GM12878 (cell line): ENCODE measurements around the gene CLK2. TPM values are rescaled to one million over a fixed set of nuclear protein-coding genes. Genes with fewer than 3 reads are reported as not detected.

ENCODE experiments used
- ATAC-seq: fragments of 200-7000 bp; cut with Tn5 transposase; 3 replicates; pipeline ENCODE4 v1.9.1; 2020; ENCODE audit warnings: mild to moderate bottlenecking, moderate library complexity
- BruUV-seq: library from RNA; stranded (reverse); fragments of 400-500 nt; replicated peaks from 2 replicates; lab custom pipeline; 2021; lab: Mats Ljungman, UMichigan
- CTCF ChIA-PET: fragments of 300-600 bp; sonication (Branson Sonifier 250); formaldehyde crosslinking; extraction: SDS; loops from one replicate; lab custom pipeline; 2021; ENCODE audit warnings: inconsistent platforms; lab: Yijun Ruan, JAX
- POLR2A ChIA-PET: fragments of 350-600 bp; formaldehyde crosslinking; extraction: SDS; loops from one replicate; lab custom pipeline; 2021; ENCODE audit warnings: inconsistent platforms; lab: Charles Lee
- RAD21 ChIA-PET: fragments of 300-600 bp; sonication (Branson Sonifier 250); formaldehyde crosslinking; loops from one replicate; lab custom pipeline; 2023; ENCODE audit warnings: antibody characterized with exemption; ENCODE audit not compliant: unreplicated experiment; lab: Charles Lee
- SMC1A ChIA-PET: fragments of 300-600 bp; sonication (Branson Sonifier 250); formaldehyde crosslinking; loops from one replicate; lab custom pipeline; 2023; ENCODE audit not compliant: unreplicated experiment, uncharacterized antibody; lab: Charles Lee
- DNase-seq: peaks from one replicate; pipeline ENCODE4 v3.0.0-alpha.2; 2011; ENCODE audit warnings: low read depth, low spot score
- FAIRE-seq: peaks from 3 replicates; lab custom pipeline; 2011; peaks lifted over from hg19 to GRCh38; lab: Jason Lieb, UNC
- H2AFZ ChIP-seq: 2 replicates; pipeline ENCODE4 v1.6.0; 2011; ENCODE audit warnings: low read depth, low read length, control low read depth; ENCODE audit not compliant: control insufficient read depth
- H3K27ac ChIP-seq: 2 replicates; pipeline ENCODE4 v1.5.1; 2011; ENCODE audit warnings: control low read depth; ENCODE audit not compliant: control insufficient read depth, insufficient read depth
- H3K27me3 ChIP-seq, 2 experiments: replicated peaks in 1 of 2; 2 replicates each; pipeline versions ENCODE4 v1.6.0 to v1.6.1; 2011; ENCODE audit warnings: low read length in 1 of 2; ENCODE audit not compliant: control insufficient read depth in 2 of 2, insufficient read depth in 2 of 2
- H3K36me3 ChIP-seq, 2 experiments: 2 replicates each; pipeline ENCODE4 v1.5.1; 2011; ENCODE audit warnings: low read length in 1 of 2; ENCODE audit not compliant: control insufficient read depth in 2 of 2, insufficient read depth in 2 of 2
- H3K4me1 ChIP-seq: 2 replicates; pipeline ENCODE4 v1.6.1; 2011; ENCODE audit warnings: mild to moderate bottlenecking, low read length, moderate library complexity, mixed read lengths; ENCODE audit not compliant: control insufficient read depth, insufficient read depth
- H3K4me2 ChIP-seq: 2 replicates; pipeline ENCODE4 v1.6.0; 2011; ENCODE audit warnings: control low read depth; ENCODE audit not compliant: control insufficient read depth, insufficient read depth
- H3K4me3 ChIP-seq: fragments of 200-600 bp; sonication (generic); 2 replicates; pipeline ENCODE4 v1.5.1; 2016
- H3K79me2 ChIP-seq: 2 replicates; pipeline ENCODE4 v1.6.0; 2011; ENCODE audit warnings: low read length; ENCODE audit not compliant: control insufficient read depth, insufficient read depth
- H3K9ac ChIP-seq: 2 replicates; pipeline ENCODE4 v1.8.0; 2011; ENCODE audit warnings: low read length, control low read depth, mixed read lengths; ENCODE audit not compliant: control insufficient read depth, insufficient read depth
- H3K9me3 ChIP-seq: replicated peaks from 3 replicates; pipeline ENCODE4 v1.5.1; 2011; ENCODE audit warnings: mild to moderate bottlenecking, low read length; ENCODE audit not compliant: control insufficient read depth, insufficient read depth
- H4K20me1 ChIP-seq: 2 replicates; pipeline ENCODE4 v1.6.0; 2011; ENCODE audit not compliant: control insufficient read depth, insufficient read depth
- CHD4 ChIP-seq: fragments of 200-600 bp; sonication (generic); IDR thresholded peaks from 2 replicates; pipeline ENCODE4 v1.6.1; 2016; ENCODE audit warnings: mild to moderate bottlenecking
- CTCF ChIP-seq, 3 experiments: IDR thresholded peaks in 2 of 3; conservative IDR thresholded peaks in 1 of 3; 2 replicates each; pipeline ENCODE4 v1.5.1; 2011; ENCODE audit warnings: low read depth in 3 of 3, low read length in 3 of 3, mild to moderate bottlenecking in 3 of 3, control low read depth in 2 of 3, moderate library complexity in 2 of 3, inconsistent platforms in 1 of 3, mixed read lengths in 1 of 3; ENCODE audit not compliant: control insufficient read depth in 2 of 3, insufficient read depth in 1 of 3; ENCODE audit errors: extremely low read depth in 1 of 3
- ELK1 ChIP-seq: IDR thresholded peaks from 2 replicates; pipeline ENCODE4 v1.6.1; 2012; ENCODE audit warnings: low read depth, low read length, improper control_type of control experiment
- FOS ChIP-seq: IDR thresholded peaks from 3 replicates; pipeline ENCODE4 v1.6.1; 2011; ENCODE audit warnings: borderline replicate concordance; ENCODE audit not compliant: insufficient read length; ENCODE audit errors: extremely low read depth
- HCFC1 ChIP-seq: fragments of 150-350 bp; IDR thresholded peaks from 2 replicates; pipeline ENCODE4 v1.6.1; 2014; ENCODE audit warnings: low read length
- MTA3 ChIP-seq: IDR thresholded peaks from 2 replicates; pipeline ENCODE4 v1.6.1; 2012; ENCODE audit warnings: low read length, inconsistent platforms, borderline replicate concordance
- YBX1 ChIP-seq: fragments of 450-650 bp; IDR thresholded peaks from 2 replicates; pipeline ENCODE4 v1.6.1; 2016; ENCODE audit warnings: antibody characterized with exemption
- ZNF24 ChIP-seq: fragments of 450-650 bp; IDR thresholded peaks from 2 replicates; pipeline ENCODE4 v1.6.1; 2017; ENCODE audit warnings: antibody characterized with exemption, mild to moderate bottlenecking
- WGBS: methylation state at CpG from one replicate; pipeline ENCODE4 v1.1.6; 2016; ENCODE audit warnings: low lambda C conversion rate; ENCODE audit not compliant: insufficient replicate concordance, insufficient coverage; ENCODE audit errors: missing lambda C conversion rate; 5-methylcytosine and 5-hydroxymethylcytosine counted together
- in situ Hi-C: fragments of 300-500 bp; cut with MboI; formaldehyde crosslinking; loops from 9 replicates; pipeline ENCODE4 v1.14.3; 2018; ENCODE audit warnings: mixed read lengths
- intact Hi-C: fragments of 100-400 bp; cut with micrococcal nuclease; formaldehyde crosslinking; loops from one replicate; pipeline ENCODE4 v1.14.2; 2022; ENCODE audit not compliant: unreplicated experiment
- polyA plus RNA-seq, 11 experiments: library from polyadenylated mRNA; depleted of rRNA in 4 of 11; unstranded in 6 of 11; stranded (reverse) in 5 of 11; fragments of >200 nt; fragmentation: Nextera tagmentation in 4 of 11; fragmentation: Illumina TruSeq in 1 of 11; extraction: Ambion mirVana in 4 of 11; extraction: Trizol in 1 of 11; gene quantifications; 1 replicate in 1 of 11; 2 replicates in 10 of 11; pipeline versions ENCODE4 v1.2.1 to v1.2.3, GENCODE V29; 2011 to 2016; ENCODE audit warnings: inconsistent platforms in 2 of 11, missing spikeins in 2 of 11, low read depth in 1 of 11
- total RNA-seq, 4 experiments: library from RNA; depleted of rRNA in 3 of 4; stranded (reverse); fragments of >200 nt in 3 of 4; fragmentation: Illumina TruSeq in 1 of 4; extraction: Trizol in 1 of 4; gene quantifications; 2 replicates each; pipeline versions ENCODE4 v1.2.1 to v1.2.3, GENCODE V29; 2013 to 2021

CLK2 gene
- total and polyA plus RNA-seq, 10 of the 15 experiments (the other 5 are each of a cell fraction or from before 2014, with no cell fraction given): 11.1 to 83.7 (median 36.7) TPM

GRCh38 chr1:155245163-155245524 is 28.2 kb downstream of the CLK2 start:
- peak overlapping the region; percentile 65; the same call in 1 of the 2 replicates for H3K4me3 ChIP-seq
- in situ Hi-C loops: no loop called here
- ChIA-PET POLR2A (interaction anchor here (0.8 to 2.6 kb wide), 9 partner anchors 10 to 79 kb away, joined by 3 to 12 read pairs (median 5); partner anchors contain the start of genes CLK2, ENTREP3, KRTCAP2 and SCAMP3), SMC1A (interaction anchor here (1.6 to 2.4 kb wide), 2 partner anchors 38 to 78 kb away, joined by 4 to 9 read pairs; partner anchors contain the start of genes MTX1 and THBS3), CTCF (interaction anchor here (0.9 to 5.5 kb wide), 8 partner anchors 9 to 79 kb away, joined by 3 to 26 read pairs (median 6); partner anchors contain the start of genes KRTCAP2, MTX1 and THBS3), RAD21 (interaction anchor here (1.1 kb wide), 1 partner anchor 79 kb away, joined by 4 read pairs; no protein-coding TSS in a partner anchor)
- ATAC-seq (no peak), FAIRE-seq (no peak), DNase-seq (no peak)
- no peaks in the 10 kb centered on the region for H3K36me3 ChIP-seq
- TF ChIP-seq HCFC1: no peak
- no peak for TF ChIP-seq FOS
- TF ChIP-seq ZNF24: no peak
- TF ChIP-seq CHD4: no peak
- TF ChIP-seq ELK1: no peak
- no peak for TF ChIP-seq CTCF (IDR thresholded peaks at IDR 0.05 in 2 of 3, conservative IDR thresholded peaks at IDR 0.05 in 1 of 3; ENCODE audit: control insufficient read depth in 2 of 3, extremely low read depth in 1 of 3, insufficient read depth in 1 of 3, low read depth in 3 of 3, low read length in 3 of 3)
- TF ChIP-seq MTA3: no peak
- no peak for TF ChIP-seq YBX1
- no TSS peak for BruUV-seq
- 78% methylated on average over 8 of the region's 8 CpGs for WGBS
- peak overlapping the region; percentile 79 for H3K27ac ChIP-seq
- peaks cover 14% of the 10 kb centered on the region for H3K4me1 ChIP-seq
- peak overlapping the region; percentile 76 for H3K9ac ChIP-seq
- H4K20me1 ChIP-seq: no peaks in the 10 kb centered on the region
- peaks cover 13% of the 10 kb centered on the region for H3K79me2 ChIP-seq
- no peaks in the 10 kb centered on the region for H3K27me3 ChIP-seq
- peak overlapping the region; percentile 97 for H2AFZ ChIP-seq
- intact Hi-C loops: no loop called here
- no peaks in the 10 kb centered on the region for H3K9me3 ChIP-seq
- peak overlapping the region; percentile 85 for H3K4me2 ChIP-seq
